Measurements from ENCODE around the gene DPP10.
"Not testable (repeated sequence)": the region's sequence is repeated elsewhere in the genome, so short reads cannot be mapped to it uniquely, and the experiment has no call there.

GRCh38 chr2:114522612-114523011 lies 80.2 kb downstream of the DPP10 start:
- not testable (repeated sequence) for TF ChIP-seq FOXK2 (IDR thresholded peaks at IDR 0.05); FOXA1 (IDR thresholded peaks at IDR 0.05); ZNF384 (IDR thresholded peaks at IDR 0.05); TARDBP (IDR thresholded peaks at IDR 0.05); FOXM1 (IDR thresholded peaks at IDR 0.05; ENCODE audit: borderline replicate concordance); ARNT (IDR thresholded peaks at IDR 0.05); SP1 (IDR thresholded peaks at IDR 0.05); SUZ12 (IDR thresholded peaks at IDR 0.05); PKNOX1 (IDR thresholded peaks at IDR 0.05); BHLHE40 (IDR thresholded peaks at IDR 0.05; ENCODE audit: borderline replicate concordance); ELF4 (IDR thresholded peaks at IDR 0.05); LEF1 (IDR thresholded peaks at IDR 0.05; ENCODE audit: borderline replicate concordance); NFRKB (IDR thresholded peaks at IDR 0.05)
